NCI-H2107 treated with DMSO at 0.1 percent for 48 hours (cell line): ENCODE results near the gene RPL12.

Experiments
- DNase-seq: peaks from one replicate; lab custom pipeline; 2025; ENCODE audit not compliant: unreplicated experiment; lab: John Stamatoyannopoulos, UW

Gene RPL12

GRCh38 chr9:127444921-127445850 lies 6.0 kb downstream of the RPL12 start:
- DNase-seq, result no peak

GRCh38 chr9:127444283-127444920 lies 6.8 kb downstream of the RPL12 start:
- no peak for DNase-seq

- DNase-seq, result no peak
Observed at GRCh38 chr9:127438394-127438793, 12.8 kb downstream of the RPL12 start.

- DNase-seq, result no peak
Observed at GRCh38 chr9:127437497-127438264, 13.5 kb downstream of the RPL12 start.

- no peak for DNase-seq
Observed at GRCh38 chr9:127430415-127430814, 20.8 kb downstream of the RPL12 start.

GRCh38 chr9:127428348-127428747 lies 22.9 kb downstream of the RPL12 start:
- no peak for DNase-seq

- no peak for DNase-seq
Observed at GRCh38 chr9:127426756-127427155, 24.4 kb downstream of the RPL12 start.

GRCh38 chr9:127424676-127424999 lies 26.6 kb downstream of the RPL12 start:
- DNase-seq, result no peak

GRCh38 chr9:127423934-127424675 lies 27.1 kb downstream of the RPL12 start, which contains the start of gene ZNF79:
ZNF79 (plus strand) TSS chr9:127424382; CDS start chr9:127424788, 406 bp downstream.
- peak; percentile 76 for DNase-seq

GRCh38 chr9:127423476-127423933 lies 27.7 kb downstream of the RPL12 start:
- DNase-seq, result no peak

GRCh38 chr9:127422787-127423186 lies 28.4 kb downstream of the RPL12 start:
- no peak for DNase-seq

GRCh38 chr9:127422133-127422782 lies 28.9 kb downstream of the RPL12 start:
- no peak for DNase-seq

GRCh38 chr9:127421057-127421456 lies 30.1 kb downstream of the RPL12 start:
- no peak for DNase-seq

GRCh38 chr9:127419348-127419747 lies 31.9 kb downstream of the RPL12 start:
- no peak for DNase-seq

- DNase-seq, result no peak
Observed at GRCh38 chr9:127418037-127418471, 33.2 kb downstream of the RPL12 start.

- no peak for DNase-seq
Observed at GRCh38 chr9:127417131-127418036, 33.8 kb downstream of the RPL12 start.

- DNase-seq, result no peak
Observed at GRCh38 chr9:127415657-127416056, 35.5 kb downstream of the RPL12 start.

- no peak for DNase-seq
Observed at GRCh38 chr9:127415141-127415540, 36.1 kb downstream of the RPL12 start.

GRCh38 chr9:127411122-127411521 lies 40.1 kb downstream of the RPL12 start:
- no peak for DNase-seq
